GM19035 (cell line): ENCODE results near the gene DUSP23.
A peak's percentile ranks its signal among the peaks of the same experiment; 100 is the strongest.

Experiments used
- ATAC-seq: cut with Tn5 transposase; IDR thresholded peaks from one replicate; pipeline ENCODE4 v1.9.1; 2021; ENCODE audit not compliant: unreplicated experiment

The DUSP23 gene

GRCh38 chr1:159827549-159827948 lies 46.8 kb downstream of the DUSP23 start:
- ATAC-seq: no peak

- no peak for ATAC-seq
Measured at GRCh38 chr1:159828176-159828575, 47.4 kb downstream of the DUSP23 start.

- ATAC-seq: no peak
Measured at GRCh38 chr1:159828581-159829272, 48.0 kb downstream of the DUSP23 start.

GRCh38 chr1:159829273-159829634 lies 48.5 kb downstream of the DUSP23 start:
- ATAC-seq: peak; percentile 68

- no peak for ATAC-seq
Measured at GRCh38 chr1:159829822-159830465, 49.2 kb downstream of the DUSP23 start.

- no peak for ATAC-seq
Measured at GRCh38 chr1:159830722-159831121, 50.0 kb downstream of the DUSP23 start.

GRCh38 chr1:159831412-159832141 lies 50.8 kb downstream of the DUSP23 start:
- no peak for ATAC-seq
